Neural progenitor cell (in vitro differentiated cells): ENCODE data around the gene PPFIBP1. TPM values are rescaled to one million over a fixed set of nuclear protein-coding genes. Genes with fewer than 3 reads are reported as not detected.

Source experiments
- DNase-seq: peaks from one replicate; pipeline ENCODE4 v3.0.0-alpha.2; 2016; ENCODE audit warnings: low spot score
- H2AFZ ChIP-seq: fragments of 200-600 bp; sonication (generic); replicated peaks from 2 replicates; pipeline ENCODE4 v1.6.1; 2016; ENCODE audit warnings: antibody characterized with exemption
- H3F3A ChIP-seq: fragments of 200-600 bp; sonication (generic); 2 replicates; pipeline ENCODE4 v1.6.1; 2016; ENCODE audit warnings: antibody characterized with exemption, low read depth
- H3K27ac ChIP-seq: fragments of 200-600 bp; sonication (generic); 2 replicates; pipeline ENCODE4 v1.5.1; 2016; ENCODE audit warnings: mild to moderate bottlenecking
- H3K27me3 ChIP-seq: fragments of 200-600 bp; sonication (generic); 2 replicates; pipeline ENCODE4 v1.6.1; 2016; ENCODE audit warnings: mild to moderate bottlenecking, moderate library complexity
- H3K36me3 ChIP-seq: fragments of 200-600 bp; sonication (generic); 2 replicates; pipeline ENCODE4 v1.5.1; 2016
- H3K4me1 ChIP-seq: fragments of 200-600 bp; sonication (generic); 2 replicates; pipeline ENCODE4 v1.6.1; 2016; ENCODE audit warnings: mixed run types
- H3K4me2 ChIP-seq: fragments of 200-600 bp; sonication (generic); 2 replicates; pipeline ENCODE4 v1.6.1; 2016
- H3K4me3 ChIP-seq: fragments of 200-600 bp; sonication (generic); 2 replicates; pipeline ENCODE4 v1.5.1; 2016
- H3K79me2 ChIP-seq: fragments of 200-600 bp; sonication (generic); 2 replicates; pipeline ENCODE4 v1.6.1; 2016; ENCODE audit warnings: low read depth
- H3K9ac ChIP-seq: fragments of 200-600 bp; sonication (generic); 2 replicates; pipeline ENCODE4 v1.6.1; 2016
- H3K9me3 ChIP-seq: fragments of 200-600 bp; sonication (generic); 2 replicates; pipeline ENCODE4 v1.5.1; 2016; ENCODE audit warnings: low read depth
- H4K20me1 ChIP-seq: fragments of 200-600 bp; sonication (generic); 2 replicates; pipeline ENCODE4 v1.6.1; 2016; ENCODE audit warnings: low read depth
- H3K27ac Mint-ChIP-seq: 3 replicates; pipeline ENCODE4 v1.8.0; 2021; ENCODE audit warnings: mixed read lengths
- H3K27me3 Mint-ChIP-seq: 2 replicates; pipeline ENCODE4 v1.8.0; 2022; ENCODE audit warnings: low read depth, mild to moderate bottlenecking, inconsistent platforms, moderate library complexity, mixed read lengths; ENCODE audit not compliant: insufficient read depth
- H3K36me3 Mint-ChIP-seq: 3 replicates; pipeline ENCODE4 v1.8.0; 2021; ENCODE audit warnings: mixed read lengths
- H3K4me1 Mint-ChIP-seq: 3 replicates; pipeline ENCODE4 v1.8.0; 2021; ENCODE audit warnings: mixed read lengths
- H3K4me3 Mint-ChIP-seq: 3 replicates; pipeline ENCODE4 v1.8.0; 2021; ENCODE audit warnings: mild to moderate bottlenecking, moderate library complexity, mixed read lengths
- H3K9me3 Mint-ChIP-seq: 3 replicates; pipeline ENCODE4 v1.8.0; 2020; ENCODE audit warnings: mixed read lengths
- CTCF ChIP-seq: fragments of 200-600 bp; sonication (generic); IDR thresholded peaks from 2 replicates; pipeline ENCODE4 v1.5.1; 2017; ENCODE audit warnings: antibody characterized with exemption, mild to moderate bottlenecking
- EZH2 ChIP-seq: fragments of 200-600 bp; sonication (generic); IDR thresholded peaks from 2 replicates; pipeline ENCODE4 v1.6.1; 2017; ENCODE audit warnings: antibody characterized with exemption, mild to moderate bottlenecking, moderate library complexity
- EZH2phosphoT487 ChIP-seq: fragments of 200-600 bp; sonication (generic); IDR thresholded peaks from 2 replicates; pipeline ENCODE4 v1.6.1; 2017; ENCODE audit warnings: antibody characterized with exemption
- total RNA-seq: library from RNA; depleted of rRNA; stranded (reverse); fragments of >200 nt; gene quantifications from 2 replicates; pipeline ENCODE4 v1.2.3, GENCODE V29; 2015; ENCODE audit warnings: low replicate concordance

The PPFIBP1 gene
- total RNA-seq, 1 donor from 2014 or later: 61.7 TPM

- H3K79me2 ChIP-seq: no peaks in the 10 kb centered on the region
- no peaks in the 10 kb centered on the region for H3K27me3 ChIP-seq
- H3K27me3 Mint-ChIP-seq: peaks cover 3% of the 10 kb centered on the region
- no peak for TF ChIP-seq EZH2phosphoT487
- H3K4me1 ChIP-seq: peaks cover 15% of the 10 kb centered on the region
- no peaks in the 10 kb centered on the region for H3K9me3 Mint-ChIP-seq
- no peak overlapping the region for H3K27ac Mint-ChIP-seq
- H3K36me3 ChIP-seq: no peaks in the 10 kb centered on the region
- no peak overlapping the region for H3K27ac ChIP-seq
- H3K36me3 Mint-ChIP-seq: no peaks in the 10 kb centered on the region
- H3K9ac ChIP-seq: no peak overlapping the region
- H3K9me3 ChIP-seq: no peaks in the 10 kb centered on the region
- no peak overlapping the region for H3K4me3 ChIP-seq
- peaks cover 15% of the 10 kb centered on the region for H3K4me1 Mint-ChIP-seq
- no peak overlapping the region for H2AFZ ChIP-seq
- no peaks in the 10 kb centered on the region for H3F3A ChIP-seq
- H3K4me3 Mint-ChIP-seq: no peak overlapping the region
- H4K20me1 ChIP-seq: no peaks in the 10 kb centered on the region
- H3K4me2 ChIP-seq: no peak overlapping the region
- DNase-seq: no peak
Measured at GRCh38 chr12:27517546-27517945, 6.5 kb upstream of the PPFIBP1 start.

- Mint-ChIP-seq H3K4me3 (no peak overlapping the region), H3K4me1 (peaks cover 18% of the 10 kb centered on the region), H3K36me3 (no peaks in the 10 kb centered on the region), H3K9me3 (no peaks in the 10 kb centered on the region), H3K27me3 (peaks cover 6% of the 10 kb centered on the region), H3K27ac (no peak overlapping the region)
- Histone ChIP-seq H4K20me1 (no peaks in the 10 kb centered on the region), H3F3A (peaks cover 2% of the 10 kb centered on the region), H3K9ac (no peak overlapping the region), H3K4me2 (no peak overlapping the region), H2AFZ (no peak overlapping the region), H3K4me1 (peaks cover 17% of the 10 kb centered on the region), H3K79me2 (no peaks in the 10 kb centered on the region), H3K4me3 (no peak overlapping the region), H3K27me3 (no peaks in the 10 kb centered on the region), H3K36me3 (no peaks in the 10 kb centered on the region), H3K9me3 (no peaks in the 10 kb centered on the region), H3K27ac (no peak overlapping the region)
- no peak for DNase-seq
- TF ChIP-seq CTCF (no peak), EZH2phosphoT487 (no peak)
Measured at GRCh38 chr12:27517961-27518665, 5.9 kb upstream of the PPFIBP1 start.

- no peaks in the 10 kb centered on the region for H3K9me3 Mint-ChIP-seq
- H3K4me1 ChIP-seq: peaks cover 28% of the 10 kb centered on the region
- peaks cover 16% of the 10 kb centered on the region for H3K4me1 Mint-ChIP-seq
- no peaks in the 10 kb centered on the region for H3K27me3 ChIP-seq
- H4K20me1 ChIP-seq: peaks cover 4% of the 10 kb centered on the region
- no peaks in the 10 kb centered on the region for H3K36me3 Mint-ChIP-seq
- no peak overlapping the region for H3K4me3 Mint-ChIP-seq
- H3K4me3 ChIP-seq: no peak overlapping the region
- H3K4me2 ChIP-seq: no peak overlapping the region
- no peak for DNase-seq
- peaks cover 6% of the 10 kb centered on the region for H3K27me3 Mint-ChIP-seq
- no peak overlapping the region for H3K27ac ChIP-seq
- no peak for TF ChIP-seq EZH2
- TF ChIP-seq EZH2phosphoT487: no peak
- TF ChIP-seq CTCF: no peak
- peaks cover 23% of the 10 kb centered on the region for H3F3A ChIP-seq
- H3K27ac Mint-ChIP-seq: peak overlapping the region; percentile 16
- H3K36me3 ChIP-seq: no peaks in the 10 kb centered on the region
- H3K9ac ChIP-seq: no peak overlapping the region
- H3K79me2 ChIP-seq: peaks cover 15% of the 10 kb centered on the region
- H3K9me3 ChIP-seq: no peaks in the 10 kb centered on the region
- peak overlapping the region; percentile 15 for H2AFZ ChIP-seq
Measured at GRCh38 chr12:27521066-27521465, 2.9 kb upstream of the PPFIBP1 start.

GRCh38 chr12:27521981-27522380 is 2.0 kb upstream of the PPFIBP1 start:
- TF ChIP-seq CTCF (no peak), EZH2phosphoT487 (no peak), EZH2 (no peak)
- H3K9me3 Mint-ChIP-seq: no peaks in the 10 kb centered on the region
- H3K4me1 ChIP-seq: peaks cover 28% of the 10 kb centered on the region
- peaks cover 16% of the 10 kb centered on the region for H3K4me1 Mint-ChIP-seq
- no peak overlapping the region for H3K27ac ChIP-seq
- H3K36me3 ChIP-seq: no peaks in the 10 kb centered on the region
- no peak overlapping the region for H3K27ac Mint-ChIP-seq
- peaks cover 6% of the 10 kb centered on the region for H3K27me3 Mint-ChIP-seq
- H3K79me2 ChIP-seq: peaks cover 23% of the 10 kb centered on the region
- no peak overlapping the region for H3K9ac ChIP-seq
- DNase-seq: no peak
- no peak overlapping the region for H2AFZ ChIP-seq
- no peaks in the 10 kb centered on the region for H3K36me3 Mint-ChIP-seq
- no peaks in the 10 kb centered on the region for H3K9me3 ChIP-seq
- H4K20me1 ChIP-seq: peaks cover 5% of the 10 kb centered on the region
- H3K4me3 ChIP-seq: no peak overlapping the region
- H3F3A ChIP-seq: peaks cover 23% of the 10 kb centered on the region
- H3K4me3 Mint-ChIP-seq: peak overlapping the region; percentile 16
- H3K4me2 ChIP-seq: no peak overlapping the region
- no peaks in the 10 kb centered on the region for H3K27me3 ChIP-seq
